Measurements from ENCODE around the gene CABLES2.

DNA sequence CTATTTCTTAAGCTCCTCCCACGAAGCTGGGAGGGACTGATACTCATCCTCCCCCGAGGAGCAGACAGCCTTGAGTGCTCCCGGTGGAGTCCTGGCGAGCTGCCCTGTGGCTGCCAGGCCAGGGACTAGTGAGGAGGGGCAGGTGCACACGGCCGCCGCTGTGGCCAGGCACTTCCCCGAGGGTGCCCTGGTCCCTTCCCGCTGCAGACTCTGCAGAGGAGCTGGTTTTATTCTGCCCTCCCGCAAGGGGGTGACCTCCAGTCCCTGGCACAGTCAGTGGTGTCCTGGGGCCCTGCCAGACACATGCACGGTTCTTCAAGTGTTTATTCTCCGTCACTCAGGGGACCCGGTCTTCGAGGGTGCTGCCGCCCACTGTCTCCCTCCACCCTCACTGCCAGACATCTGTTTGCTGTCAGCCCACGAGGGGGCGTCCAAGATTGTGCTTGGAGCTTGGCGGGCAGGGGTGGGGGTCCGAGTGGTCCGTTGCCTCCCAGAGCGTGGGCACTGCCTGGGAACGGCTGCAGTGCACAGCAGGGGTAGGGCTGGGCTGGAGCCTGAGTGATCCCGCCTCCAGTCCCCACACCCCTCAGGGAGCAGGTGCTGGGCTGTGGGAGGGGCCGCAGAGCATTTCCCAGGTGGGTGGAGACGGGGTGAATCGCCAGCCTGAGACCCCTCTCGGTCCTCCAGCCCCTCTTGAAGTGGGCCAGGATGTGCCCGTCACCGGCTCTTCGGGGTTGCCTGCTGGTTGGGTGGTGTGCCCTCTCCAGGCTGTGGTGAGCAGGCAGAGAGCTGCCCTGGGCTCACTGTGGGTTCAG is 3.1 kb upstream of the CABLES2 start:
- TF ChIP-seq EZH2phosphoT487 (IDR thresholded peaks at IDR 0.05; ENCODE audit: insufficient read depth, low read depth) (no peak), EZH2 (IDR thresholded peaks at IDR 0.05; ENCODE audit: insufficient read depth, poor library complexity, severe bottlenecking) (no peak)

Data from GM23248 (cell line).